ENCODE data around the gene GABRB1.

GABRB1 gene

GRCh38 chr4:47334652-47335051 lies 303.3 kb downstream of the GABRB1 start:
- H3K9ac ChIP-seq: no peak overlapping the region
- no peak overlapping the region for H3K27ac ChIP-seq
- H3K36me3 ChIP-seq (ENCODE audit: insufficient read depth): no peaks in the 10 kb centered on the region
- TF ChIP-seq CTCF (conservative IDR thresholded peaks at IDR 0.05; ENCODE audit: low read depth, low read length): no peak
- no peaks in the 10 kb centered on the region for H3K27me3 ChIP-seq (ENCODE audit: insufficient read depth, low read depth)
- H3K4me3 ChIP-seq (IDR thresholded peaks at IDR 0.05; ENCODE audit: insufficient read depth, low read depth, low read length): no peak overlapping the region
- H2AFZ ChIP-seq (ENCODE audit: low read depth): no peak overlapping the region
- H3K4me1 ChIP-seq (ENCODE audit: low read depth, poor library complexity, severe bottlenecking): no peaks in the 10 kb centered on the region
- no peaks in the 10 kb centered on the region for H4K20me1 ChIP-seq (ENCODE audit: insufficient read depth)
- no peaks in the 10 kb centered on the region for H3K79me2 ChIP-seq (ENCODE audit: insufficient read depth, low read depth)
- no peak overlapping the region for H3K4me2 ChIP-seq

GRCh38 chr4:47337893-47338292 lies 306.5 kb downstream of the GABRB1 start:
- Histone ChIP-seq H3K79me2 (ENCODE audit: insufficient read depth, low read depth) (no peaks in the 10 kb centered on the region), H3K9ac (no peak overlapping the region), H3K27ac (no peak overlapping the region), H3K27me3 (ENCODE audit: insufficient read depth, low read depth) (no peaks in the 10 kb centered on the region), H3K4me2 (no peak overlapping the region), H3K4me1 (ENCODE audit: low read depth, poor library complexity, severe bottlenecking) (no peaks in the 10 kb centered on the region), H3K4me3 (IDR thresholded peaks at IDR 0.05; ENCODE audit: insufficient read depth, low read depth, low read length) (no peak overlapping the region), H3K36me3 (ENCODE audit: insufficient read depth) (no peaks in the 10 kb centered on the region), H2AFZ (ENCODE audit: low read depth) (no peak overlapping the region), H4K20me1 (ENCODE audit: insufficient read depth) (no peaks in the 10 kb centered on the region)
- TF ChIP-seq CTCF (conservative IDR thresholded peaks at IDR 0.05; ENCODE audit: low read depth, low read length): no peak

- Histone ChIP-seq H3K9ac (no peak overlapping the region), H4K20me1 (ENCODE audit: insufficient read depth) (no peaks in the 10 kb centered on the region), H3K27ac (no peak overlapping the region), H3K27me3 (ENCODE audit: insufficient read depth, low read depth) (no peaks in the 10 kb centered on the region), H3K36me3 (ENCODE audit: insufficient read depth) (no peaks in the 10 kb centered on the region), H3K4me3 (IDR thresholded peaks at IDR 0.05; ENCODE audit: insufficient read depth, low read depth, low read length) (no peak overlapping the region), H3K4me1 (ENCODE audit: low read depth, poor library complexity, severe bottlenecking) (no peaks in the 10 kb centered on the region), H3K79me2 (ENCODE audit: insufficient read depth, low read depth) (no peaks in the 10 kb centered on the region), H3K4me2 (no peak overlapping the region), H2AFZ (ENCODE audit: low read depth) (no peak overlapping the region)
- no peak for TF ChIP-seq CTCF (conservative IDR thresholded peaks at IDR 0.05; ENCODE audit: low read depth, low read length)
Observed at GRCh38 chr4:47340914-47341313, 309.5 kb downstream of the GABRB1 start.

- no peak for TF ChIP-seq CTCF (conservative IDR thresholded peaks at IDR 0.05; ENCODE audit: low read depth, low read length)
- Histone ChIP-seq H3K4me1 (ENCODE audit: low read depth, poor library complexity, severe bottlenecking) (no peaks in the 10 kb centered on the region), H3K4me3 (IDR thresholded peaks at IDR 0.05; ENCODE audit: insufficient read depth, low read depth, low read length) (no peak overlapping the region), H3K79me2 (ENCODE audit: insufficient read depth, low read depth) (no peaks in the 10 kb centered on the region), H2AFZ (ENCODE audit: low read depth) (no peak overlapping the region), H3K9ac (no peak overlapping the region), H3K27me3 (ENCODE audit: insufficient read depth, low read depth) (no peaks in the 10 kb centered on the region), H3K4me2 (no peak overlapping the region), H4K20me1 (ENCODE audit: insufficient read depth) (no peaks in the 10 kb centered on the region), H3K27ac (no peak overlapping the region), H3K36me3 (ENCODE audit: insufficient read depth) (no peaks in the 10 kb centered on the region)
Observed at GRCh38 chr4:47342796-47343195, 311.4 kb downstream of the GABRB1 start.

- no peaks in the 10 kb centered on the region for H3K4me1 ChIP-seq (ENCODE audit: low read depth, poor library complexity, severe bottlenecking)
- no peak for TF ChIP-seq CTCF (conservative IDR thresholded peaks at IDR 0.05; ENCODE audit: low read depth, low read length)
- no peaks in the 10 kb centered on the region for H3K27me3 ChIP-seq (ENCODE audit: insufficient read depth, low read depth)
- H3K9ac ChIP-seq: no peak overlapping the region
- no peaks in the 10 kb centered on the region for H3K79me2 ChIP-seq (ENCODE audit: insufficient read depth, low read depth)
- H3K36me3 ChIP-seq (ENCODE audit: insufficient read depth): no peaks in the 10 kb centered on the region
- H3K4me2 ChIP-seq: no peak overlapping the region
- H3K27ac ChIP-seq: no peak overlapping the region
- H4K20me1 ChIP-seq (ENCODE audit: insufficient read depth): no peaks in the 10 kb centered on the region
- H3K4me3 ChIP-seq (IDR thresholded peaks at IDR 0.05; ENCODE audit: insufficient read depth, low read depth, low read length): no peak overlapping the region
- no peak overlapping the region for H2AFZ ChIP-seq (ENCODE audit: low read depth)
Observed at GRCh38 chr4:47349326-47349725, 318.0 kb downstream of the GABRB1 start.
